ENCODE measurements around the gene GREM1. TPM values are rescaled to one million over a fixed set of nuclear protein-coding genes. Genes with fewer than 3 reads are reported as not detected.

The GREM1 gene
- total and polyA plus RNA-seq, 2 of the 4 experiments (the other 2 are of a cell fraction) = 848 to 852 TPM

DNA sequence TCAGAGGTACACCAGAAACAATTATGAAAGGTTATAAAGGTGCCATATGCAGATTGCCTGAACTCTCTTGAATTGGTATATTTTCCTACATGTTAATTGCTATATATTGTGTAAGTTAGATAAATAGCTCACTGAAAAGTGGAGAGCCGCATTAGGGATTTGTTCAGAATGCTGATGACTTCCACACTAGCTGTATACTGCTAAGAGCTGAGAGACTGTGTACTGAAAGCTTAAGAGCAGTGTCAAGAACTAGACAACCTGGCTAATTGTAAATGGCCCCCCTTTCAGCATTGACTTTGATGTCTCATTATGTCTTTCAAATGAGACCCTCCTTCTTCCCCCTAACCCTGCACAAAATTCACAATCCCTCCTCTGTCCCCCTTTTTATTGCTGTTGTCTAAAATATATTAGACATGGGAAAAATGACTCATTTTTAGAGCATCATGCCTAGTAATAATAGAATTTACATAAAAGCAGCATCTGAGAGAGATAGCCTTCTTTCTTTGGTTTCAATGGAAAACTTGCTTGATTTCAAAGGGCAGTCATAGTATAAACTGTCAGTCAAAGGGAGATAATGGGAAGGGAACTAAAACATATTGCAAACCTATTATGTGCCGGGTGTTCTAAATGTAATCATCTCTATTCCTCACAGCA is 34.7 kb upstream of the GREM1 start:
- H2AFZ ChIP-seq (replicated peaks; ENCODE audit: low read length, poor library complexity) = no peak overlapping the region
- TF ChIP-seq NFE2L2 (IDR thresholded peaks at IDR 0.05; ENCODE audit: low read depth, low read length) (no peak), RCOR1 (IDR thresholded peaks at IDR 0.05; ENCODE audit: insufficient replicate concordance, low read length) (no peak), FOS (IDR thresholded peaks at IDR 0.05; ENCODE audit: low read depth, low read length) (no peak), MXI1 (IDR thresholded peaks at IDR 0.05; ENCODE audit: borderline replicate concordance, low read depth, low read length) (no peak), CEBPB (IDR thresholded peaks at IDR 0.05; ENCODE audit: low read depth, low read length) (no peak), POLR2A (IDR thresholded peaks at IDR 0.05; ENCODE audit: low read depth, low read length) (0 out of 2 replicates have a peak, but pooled peaks have one; percentile 9)
- TF ChIP-seq, protein P1, sequence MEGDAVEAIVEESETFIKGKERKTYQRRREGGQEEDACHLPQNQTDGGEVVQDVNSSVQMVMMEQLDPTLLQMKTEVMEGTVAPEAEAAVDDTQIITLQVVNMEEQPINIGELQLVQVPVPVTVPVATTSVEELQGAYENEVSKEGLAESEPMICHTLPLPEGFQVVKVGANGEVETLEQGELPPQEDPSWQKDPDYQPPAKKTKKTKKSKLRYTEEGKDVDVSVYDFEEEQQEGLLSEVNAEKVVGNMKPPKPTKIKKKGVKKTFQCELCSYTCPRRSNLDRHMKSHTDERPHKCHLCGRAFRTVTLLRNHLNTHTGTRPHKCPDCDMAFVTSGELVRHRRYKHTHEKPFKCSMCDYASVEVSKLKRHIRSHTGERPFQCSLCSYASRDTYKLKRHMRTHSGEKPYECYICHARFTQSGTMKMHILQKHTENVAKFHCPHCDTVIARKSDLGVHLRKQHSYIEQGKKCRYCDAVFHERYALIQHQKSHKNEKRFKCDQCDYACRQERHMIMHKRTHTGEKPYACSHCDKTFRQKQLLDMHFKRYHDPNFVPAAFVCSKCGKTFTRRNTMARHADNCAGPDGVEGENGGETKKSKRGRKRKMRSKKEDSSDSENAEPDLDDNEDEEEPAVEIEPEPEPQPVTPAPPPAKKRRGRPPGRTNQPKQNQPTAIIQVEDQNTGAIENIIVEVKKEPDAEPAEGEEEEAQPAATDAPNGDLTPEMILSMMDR (conservative IDR thresholded peaks at IDR 0.05; ENCODE audit: low read depth, low read length) = no peak
- intact Hi-C loops (cut with micrococcal nuclease) (no loop called here), in situ Hi-C loops (cut with MboI; ENCODE audit: low sequenced_read_pairs) (loop anchor here (5.0 kb wide), 1 partner anchor 34 kb away; the partner anchor contains the start of gene GREM1), dilution Hi-C loops (cut with HindIII; ENCODE audit: low sequenced_read_pairs, unreplicated experiment) (no loop called here)
- ChIA-PET POLR2A (ENCODE audit: unreplicated experiment) (no interaction called here), CTCF (interaction anchor here (0.8 to 1.4 kb wide), 3 partner anchors 20 to 25 kb away, joined by 3 read pairs; no protein-coding TSS in a partner anchor)
- peaks cover 20% of the 10 kb centered on the region for H3K9me1 ChIP-seq (ENCODE audit: insufficient read depth, low read length)
- DNase-seq = no peak
- no CpG with 5 or more reads among the region's 2 CpGs for WGBS, 2 experiments (ENCODE audit: extremely low coverage in 2 of 2, insufficient read length in 1 of 2)
- no peak overlapping the region for H4K91ac ChIP-seq (ENCODE audit: insufficient read depth, low read depth, low read length)
- no peak overlapping the region for H3K56ac ChIP-seq (ENCODE audit: extremely low read depth, insufficient read depth, low read length)
- no peak overlapping the region for H3K9ac ChIP-seq (ENCODE audit: low read depth, low read length)
- peak overlapping the region; percentile 62 for H2BK5ac ChIP-seq (ENCODE audit: low read depth, low read length, poor library complexity, severe bottlenecking)
- no peak overlapping the region for H3K4me3 ChIP-seq (ENCODE audit: insufficient read depth, low read depth, low read length)
- H3K14ac ChIP-seq (replicated peaks; ENCODE audit: low read depth, low read length) = peak overlapping the region; percentile 41
- H3K4me1 ChIP-seq (ENCODE audit: control insufficient read depth, insufficient read depth, low read length) = peaks cover 19% of the 10 kb centered on the region
- no TSS peak for BruUV-seq (replicated peaks)
- H2AK9ac ChIP-seq (replicated peaks; ENCODE audit: low read depth, low read length, poor library complexity) = peak overlapping the region; percentile 21
- H3K79me1 ChIP-seq (ENCODE audit: low read depth in 1 of 2, low read length in 2 of 2) = peaks cover 0 to 22% of the 10 kb centered on the region in 2 experiments; a peak in 3 of 4 replicates
- no peaks in the 10 kb centered on the region for H3K9me3 ChIP-seq (ENCODE audit: control insufficient read depth, insufficient read depth, low read length)
- no peak for ATAC-seq (ENCODE audit: low read depth)
- H3K4me2 ChIP-seq (ENCODE audit: low read depth, low read length) = peak overlapping the region; percentile 33
- no peak overlapping the region; the same call in 1 of the 2 replicates for H4K5ac ChIP-seq (ENCODE audit: low read depth, low read length)
- H4K8ac ChIP-seq (ENCODE audit: low read depth in 2 of 2, low read length in 2 of 2) = peak overlapping the region in 1 of 2 experiments; percentile 57; a peak in 1 of 4 replicates
- peak overlapping the region; percentile 31; the same call in 1 of the 3 replicates for H2BK15ac ChIP-seq (ENCODE audit: low read depth, low read length)
- H3K23ac ChIP-seq (ENCODE audit: low read depth, low read length) = peak overlapping the region; percentile 65; the same call in 1 of the 2 replicates
- H3K27ac ChIP-seq (ENCODE audit: insufficient read depth, low read length) = peak overlapping the region; percentile 53
- H4K20me1 ChIP-seq (ENCODE audit: insufficient read depth, low read length) = no peaks in the 10 kb centered on the region
- peak overlapping the region; percentile 45; the same call in 1 of the 2 replicates for H3K18ac ChIP-seq (ENCODE audit: low read depth, low read length)
- no peaks in the 10 kb centered on the region for H3K27me3 ChIP-seq (ENCODE audit: control insufficient read depth, insufficient read depth, low read length)
- peak overlapping the region; percentile 67; the same call in 1 of the 2 replicates for H2BK20ac ChIP-seq (ENCODE audit: low read depth, low read length)
- peak overlapping the region; percentile 37; the same call in 1 of the 2 replicates for H2AK5ac ChIP-seq (ENCODE audit: low read depth, low read length)
- no peaks in the 10 kb centered on the region for H3K36me3 ChIP-seq (ENCODE audit: control insufficient read depth, insufficient read depth, low read length)
- H3K4ac ChIP-seq (ENCODE audit: low read depth, low read length) = peak overlapping the region; percentile 69; the same call in 1 of the 2 replicates
- H2BK120ac ChIP-seq (ENCODE audit: low read depth, low read length) = peak overlapping the region; percentile 77; the same call in 1 of the 2 replicates
